ENCODE measurements around the gene GRIN1. TPM values are rescaled to one million over a fixed set of nuclear protein-coding genes. Genes with fewer than 3 reads are reported as not detected.

Gene GRIN1
- total and polyA plus RNA-seq, 8 donors = 0.25 to 0.55 (median 0.31) TPM; not detected in 5

GRCh38 chr9:137108608-137109249, 30.2 kb upstream of the GRIN1 start:
- Histone ChIP-seq H3K36me3 (peaks cover 35 to 96% (median 94%) of the 10 kb centered on the region in 4 donors), H3K4me3 (no peak overlapping the region), H3K4me1 (peaks cover 0 to 10% (median 8%) of the 10 kb centered on the region in 4 donors), H3K27me3 (no peaks in the 10 kb centered on the region), H3K27ac (no peak overlapping the region), H3K9me3 (no peaks in the 10 kb centered on the region)
- 88 to 92% (median 91%) methylated on average over 28 to 29 of the region's 29 CpGs; no CpG with 5 or more reads in 1 of the 5 donors for WGBS, 5 donors
- no peak for TF ChIP-seq POLR2AphosphoS5 (IDR thresholded peaks at IDR 0.05)
- no peak for TF ChIP-seq POLR2A (IDR thresholded peaks at IDR 0.05)
- no peak for TF ChIP-seq EP300 (IDR thresholded peaks at IDR 0.05)
- no peak for TF ChIP-seq CTCF (IDR thresholded peaks at IDR 0.05)
- no peak for DNase-seq
- intact Hi-C loops (cut with DNase I; ENCODE audit: low total_unique reads) = no loop called here

- Histone ChIP-seq H3K4me1 (peaks cover under 1 to 15% (median 12%) of the 10 kb centered on the region in 4 donors), H3K27me3 (no peaks in the 10 kb centered on the region), H3K9me3 (no peaks in the 10 kb centered on the region), H3K36me3 (peaks cover 31 to 89% (median 87%) of the 10 kb centered on the region in 4 donors), H3K4me3 (no peak overlapping the region), H3K27ac (no peak overlapping the region)
- intact Hi-C loops (cut with DNase I; ENCODE audit: low total_unique reads) = loop anchor here (10.0 kb wide), 1 partner anchor 75 kb away; the partner anchor contains the start of genes ANAPC2 and SSNA1
- 76 to 85% (median 80%) methylated on average over 24 to 34 of the region's 34 CpGs for WGBS, 5 donors
- TF ChIP-seq CTCF (IDR thresholded peaks at IDR 0.05) (no peak), POLR2AphosphoS5 (IDR thresholded peaks at IDR 0.05) (no peak), EP300 (IDR thresholded peaks at IDR 0.05) (no peak), POLR2A (IDR thresholded peaks at IDR 0.05) (no peak)
- DNase-seq = no peak
Observed at GRCh38 chr9:137109250-137110146, 29.5 kb upstream of the GRIN1 start.

GRCh38 chr9:137110147-137110910, 28.6 kb upstream of the GRIN1 start:
- Histone ChIP-seq H3K4me1 (peaks cover 8 to 24% (median 20%) of the 10 kb centered on the region in 4 donors), H3K9me3 (no peaks in the 10 kb centered on the region), H3K27me3 (peaks cover 0 to 6% (median 0%) of the 10 kb centered on the region in 3 donors), H3K4me3 (no peak overlapping the region), H3K36me3 (peaks cover 22 to 80% (median 78%) of the 10 kb centered on the region in 4 donors), H3K27ac (no peak overlapping the region)
- 89 to 92% (median 91%) methylated on average over 34 to 38 of the region's 38 CpGs for WGBS, 5 donors
- DNase-seq = no peak
- TF ChIP-seq EP300 (IDR thresholded peaks at IDR 0.05) = no peak
- TF ChIP-seq CTCF (IDR thresholded peaks at IDR 0.05) = no peak
- TF ChIP-seq POLR2A (IDR thresholded peaks at IDR 0.05) = no peak
- no peak for TF ChIP-seq POLR2AphosphoS5 (IDR thresholded peaks at IDR 0.05)
- intact Hi-C loops (cut with DNase I; ENCODE audit: low total_unique reads) = loop anchor here (10.0 kb wide), 1 partner anchor 74 kb away; the partner anchor contains the start of genes ANAPC2 and SSNA1
